Stomach (tissue), 4 donors: ENCODE results near the gene DUSP28.

Source experiments
- POLR2A ChIP-seq, 4 donors: fragments of 450-650 bp; IDR thresholded peaks; one replicate each; pipeline ENCODE4 v1.6.1; 2016; ENCODE audit warnings: antibody characterized with exemption in 4 of 4, control low read depth in 2 of 4, mild to moderate bottlenecking in 1 of 4, moderate library complexity in 1 of 4
- TF ChIP-seq, protein P1 (sequence below), 7 experiments: fragments of 450-650 bp in 4 of 7; fragments of 200-600 bp in 3 of 7; sonication (generic) in 3 of 7; IDR thresholded peaks; one replicate each; pipeline ENCODE4 v1.5.1; 2016 to 2019; ENCODE audit warnings: antibody characterized with exemption in 7 of 7, control low read depth in 2 of 7, mild to moderate bottlenecking in 1 of 7

DNA sequence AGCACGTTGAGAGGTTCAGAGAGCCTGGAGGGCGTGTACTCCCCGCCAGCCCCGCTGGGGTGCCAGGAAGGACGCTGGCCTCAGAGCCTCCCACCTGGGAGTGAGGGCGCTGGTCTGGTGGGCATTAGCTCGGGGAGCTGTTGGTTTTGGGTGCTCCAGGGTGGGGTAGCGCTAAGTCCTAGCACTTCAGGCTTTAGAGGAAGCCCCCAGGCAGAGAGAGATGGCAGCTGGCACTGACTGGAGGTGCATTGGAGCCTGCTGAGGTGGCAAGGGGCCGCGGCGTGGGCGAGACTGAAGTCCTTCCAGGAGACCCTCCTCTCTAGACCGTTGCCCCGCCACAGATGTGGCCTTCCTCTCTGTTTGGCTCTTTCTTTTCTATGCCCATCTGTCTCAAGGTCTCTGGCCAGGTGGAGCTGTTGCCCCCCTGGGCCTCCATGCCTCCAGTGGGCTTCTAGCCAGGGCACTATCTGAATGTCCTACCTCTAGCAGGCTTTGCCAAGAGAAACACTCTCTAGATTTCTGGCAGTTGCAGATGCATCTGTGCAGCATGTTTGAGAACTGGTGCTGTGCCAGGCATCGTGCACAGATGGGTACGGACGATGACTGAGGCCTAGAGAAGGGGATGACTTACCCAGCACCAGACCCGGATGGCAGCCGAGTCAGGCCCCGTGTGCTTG is 33.0 kb downstream of the DUSP28 start:
- TF ChIP-seq, protein P1, sequence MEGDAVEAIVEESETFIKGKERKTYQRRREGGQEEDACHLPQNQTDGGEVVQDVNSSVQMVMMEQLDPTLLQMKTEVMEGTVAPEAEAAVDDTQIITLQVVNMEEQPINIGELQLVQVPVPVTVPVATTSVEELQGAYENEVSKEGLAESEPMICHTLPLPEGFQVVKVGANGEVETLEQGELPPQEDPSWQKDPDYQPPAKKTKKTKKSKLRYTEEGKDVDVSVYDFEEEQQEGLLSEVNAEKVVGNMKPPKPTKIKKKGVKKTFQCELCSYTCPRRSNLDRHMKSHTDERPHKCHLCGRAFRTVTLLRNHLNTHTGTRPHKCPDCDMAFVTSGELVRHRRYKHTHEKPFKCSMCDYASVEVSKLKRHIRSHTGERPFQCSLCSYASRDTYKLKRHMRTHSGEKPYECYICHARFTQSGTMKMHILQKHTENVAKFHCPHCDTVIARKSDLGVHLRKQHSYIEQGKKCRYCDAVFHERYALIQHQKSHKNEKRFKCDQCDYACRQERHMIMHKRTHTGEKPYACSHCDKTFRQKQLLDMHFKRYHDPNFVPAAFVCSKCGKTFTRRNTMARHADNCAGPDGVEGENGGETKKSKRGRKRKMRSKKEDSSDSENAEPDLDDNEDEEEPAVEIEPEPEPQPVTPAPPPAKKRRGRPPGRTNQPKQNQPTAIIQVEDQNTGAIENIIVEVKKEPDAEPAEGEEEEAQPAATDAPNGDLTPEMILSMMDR (IDR thresholded peaks at IDR 0.05), result no peak
- no peak for TF ChIP-seq POLR2A (IDR thresholded peaks at IDR 0.05)
